IgD-negative memory B cell (primary cell): Measurements from ENCODE around the gene PFAS. TPM values are rescaled to one million over a fixed set of nuclear protein-coding genes. Genes with fewer than 3 reads are reported as not detected.
A peak's percentile ranks its signal among the peaks of the same experiment; 100 is the strongest.

ENCODE experiments used
- H3K27ac Mint-ChIP-seq, 3 donors: one replicate each; pipeline ENCODE4 v1.8.0; 2020 to 2022; ENCODE audit warnings: mild to moderate bottlenecking in 3 of 3, mixed read lengths in 3 of 3, moderate library complexity in 1 of 3
- H3K27me3 Mint-ChIP-seq: one replicate; pipeline ENCODE4 v1.8.0; 2021; ENCODE audit warnings: mixed read lengths
- H3K36me3 Mint-ChIP-seq: one replicate; pipeline ENCODE4 v1.8.0; 2020; ENCODE audit warnings: mild to moderate bottlenecking, mixed read lengths
- H3K4me1 Mint-ChIP-seq, 3 donors: one replicate each; pipeline ENCODE4 v1.8.0; 2020 to 2022; ENCODE audit warnings: mixed read lengths in 3 of 3, mild to moderate bottlenecking in 1 of 3
- H3K4me3 Mint-ChIP-seq, 4 donors: one replicate each; pipeline ENCODE4 v1.8.0; 2020 to 2022; ENCODE audit warnings: mild to moderate bottlenecking in 4 of 4, mixed read lengths in 4 of 4, moderate library complexity in 3 of 4
- H3K9me3 Mint-ChIP-seq, 3 donors: one replicate each; pipeline ENCODE4 v1.8.0; 2020 to 2021; ENCODE audit warnings: mixed read lengths in 3 of 3, mild to moderate bottlenecking in 1 of 3
- polyA plus RNA-seq: library from polyadenylated mRNA; unstranded; fragments of 300-500 nt; fragmentation: Illumina TruSeq; gene quantifications from one replicate; pipeline ENCODE4 v1.2.3, GENCODE V29; 2021

Gene PFAS
- polyA plus RNA-seq, 1 donor from 2014 or later: 15.5 TPM

- Mint-ChIP-seq H3K27ac (no peak overlapping the region), H3K27me3 (no peaks in the 10 kb centered on the region), H3K9me3 (peaks cover 0 to 1% (median 0%) of the 10 kb centered on the region in 3 donors), H3K4me3 (no peak overlapping the region), H3K36me3 (peaks cover 4% of the 10 kb centered on the region), H3K4me1 (no peaks in the 10 kb centered on the region)
These were observed 24.9 kb downstream of the PFAS start for GRCh38 chr17:8273884-8274444.

GRCh38 chr17:8274816-8275215, 25.7 kb downstream of the PFAS start:
- no peak overlapping the region for H3K27ac Mint-ChIP-seq

GRCh38 chr17:8275421-8276290, 26.6 kb downstream of the PFAS start:
- H3K4me1 Mint-ChIP-seq: no peaks in the 10 kb centered on the region
- no peak overlapping the region for H3K4me3 Mint-ChIP-seq
- no peaks in the 10 kb centered on the region for H3K27me3 Mint-ChIP-seq
- H3K9me3 Mint-ChIP-seq: peaks cover 0 to 1% (median 0%) of the 10 kb centered on the region in 3 donors
- peaks cover 4% of the 10 kb centered on the region for H3K36me3 Mint-ChIP-seq
- no peak overlapping the region for H3K27ac Mint-ChIP-seq

More at GRCh38 chr17:8274816-8275215, 25.7 kb downstream of the PFAS start:
- H3K4me3 Mint-ChIP-seq: no peak overlapping the region
- H3K9me3 Mint-ChIP-seq: peaks cover 0 to 1% (median 0%) of the 10 kb centered on the region in 3 donors
- no peaks in the 10 kb centered on the region for H3K4me1 Mint-ChIP-seq
- no peaks in the 10 kb centered on the region for H3K27me3 Mint-ChIP-seq
- H3K36me3 Mint-ChIP-seq: peaks cover 4% of the 10 kb centered on the region

GRCh38 chr17:8277317-8277716, 28.2 kb downstream of the PFAS start:
- peaks cover 2% of the 10 kb centered on the region for H3K36me3 Mint-ChIP-seq
- peak overlapping the region in 1 of 4 donors; percentile 1 for H3K4me3 Mint-ChIP-seq
- H3K27me3 Mint-ChIP-seq: no peaks in the 10 kb centered on the region
- peaks cover 0 to 1% (median 0%) of the 10 kb centered on the region in 3 donors for H3K9me3 Mint-ChIP-seq
- no peaks in the 10 kb centered on the region for H3K4me1 Mint-ChIP-seq
- H3K27ac Mint-ChIP-seq: no peak overlapping the region

GRCh38 chr17:8282345-8282744, 33.3 kb downstream of the PFAS start:
- no peak overlapping the region for H3K4me3 Mint-ChIP-seq
- H3K27me3 Mint-ChIP-seq: no peaks in the 10 kb centered on the region
- H3K36me3 Mint-ChIP-seq: peaks cover 2% of the 10 kb centered on the region
- no peak overlapping the region for H3K27ac Mint-ChIP-seq
- H3K9me3 Mint-ChIP-seq: no peaks in the 10 kb centered on the region
- peaks cover 0 to 7% (median 3%) of the 10 kb centered on the region in 3 donors for H3K4me1 Mint-ChIP-seq

GRCh38 chr17:8283356-8283755, 34.3 kb downstream of the PFAS start:
- Mint-ChIP-seq H3K4me3 (no peak overlapping the region), H3K4me1 (peaks cover 0 to 11% (median 9%) of the 10 kb centered on the region in 3 donors), H3K9me3 (no peaks in the 10 kb centered on the region), H3K27ac (no peak overlapping the region), H3K36me3 (peaks cover 2% of the 10 kb centered on the region), H3K27me3 (no peaks in the 10 kb centered on the region)

- Mint-ChIP-seq H3K36me3 (peaks cover 2% of the 10 kb centered on the region), H3K27ac (no peak overlapping the region), H3K4me1 (peaks cover 0 to 11% (median 9%) of the 10 kb centered on the region in 3 donors), H3K27me3 (no peaks in the 10 kb centered on the region), H3K4me3 (no peak overlapping the region), H3K9me3 (no peaks in the 10 kb centered on the region)
These were observed 35.0 kb downstream of the PFAS start for GRCh38 chr17:8284126-8284525.

GRCh38 chr17:8285270-8286181, 36.4 kb downstream of the PFAS start:
- Mint-ChIP-seq H3K36me3 (peaks cover 2% of the 10 kb centered on the region), H3K9me3 (no peaks in the 10 kb centered on the region), H3K27me3 (no peaks in the 10 kb centered on the region), H3K27ac (peak overlapping the region in 2 of 3 donors; percentile 3 to 78), H3K4me1 (peaks cover 0 to 20% (median 15%) of the 10 kb centered on the region in 3 donors), H3K4me3 (peak overlapping the region in 3 of 4 donors; percentile 18 to 96 (median 87))

- Mint-ChIP-seq H3K4me1 (peaks cover 6 to 26% (median 23%) of the 10 kb centered on the region in 3 donors), H3K27ac (peak overlapping the region; percentile 53 to 95 (median 91)), H3K4me3 (peak overlapping the region; percentile 96 to 97 (median 96)), H3K27me3 (no peaks in the 10 kb centered on the region), H3K36me3 (peaks cover 2% of the 10 kb centered on the region), H3K9me3 (no peaks in the 10 kb centered on the region)
These were observed 38.7 kb downstream of the PFAS start for GRCh38 chr17:8287651-8288335.

- H3K9me3 Mint-ChIP-seq: no peaks in the 10 kb centered on the region
- peak within 1 kb of the TSS; percentile 91 to 99 (median 95) for H3K27ac Mint-ChIP-seq
- H3K4me1 Mint-ChIP-seq: peaks cover 13 to 31% (median 28%) of the 10 kb centered on the region in 3 donors
- H3K27me3 Mint-ChIP-seq: no peaks in the 10 kb centered on the region
- H3K36me3 Mint-ChIP-seq: no peaks in the 10 kb centered on the region
- H3K4me3 Mint-ChIP-seq: peak within 1 kb of the TSS; percentile 96 to 97 (median 96)
These were observed 39.4 kb downstream of the PFAS start, which contains the start of gene RANGRF for GRCh38 chr17:8288336-8289102. Gene RANGRF, plus strand, starts transcription at chr17:8288670. Its CDS starts 119 bp downstream, at chr17:8288789.

- peaks cover 13 to 31% (median 28%) of the 10 kb centered on the region in 3 donors for H3K4me1 Mint-ChIP-seq
- H3K4me3 Mint-ChIP-seq: peak overlapping the region; percentile 96 to 97 (median 96)
- H3K27ac Mint-ChIP-seq: peak overlapping the region in 2 of 3 donors; percentile 91 to 99
- no peaks in the 10 kb centered on the region for H3K36me3 Mint-ChIP-seq
- H3K27me3 Mint-ChIP-seq: no peaks in the 10 kb centered on the region
- no peaks in the 10 kb centered on the region for H3K9me3 Mint-ChIP-seq
These were observed 40.0 kb downstream of the PFAS start for GRCh38 chr17:8289103-8289397.

- H3K27ac Mint-ChIP-seq: peak overlapping the region in 1 of 3 donors; percentile 42
- no peaks in the 10 kb centered on the region for H3K36me3 Mint-ChIP-seq
- H3K4me1 Mint-ChIP-seq: peaks cover 18 to 37% (median 33%) of the 10 kb centered on the region in 3 donors
- no peaks in the 10 kb centered on the region for H3K27me3 Mint-ChIP-seq
- H3K4me3 Mint-ChIP-seq: peak overlapping the region; percentile 96 to 97 (median 96)
- no peaks in the 10 kb centered on the region for H3K9me3 Mint-ChIP-seq
These were observed 41.0 kb downstream of the PFAS start for GRCh38 chr17:8290043-8290442.

GRCh38 chr17:8292639-8293395, 43.7 kb downstream of the PFAS start:
- peak overlapping the region in 2 of 4 donors; percentile 2 to 96 for H3K4me3 Mint-ChIP-seq
- no peaks in the 10 kb centered on the region for H3K36me3 Mint-ChIP-seq
- peaks cover 25 to 36% (median 29%) of the 10 kb centered on the region in 3 donors for H3K4me1 Mint-ChIP-seq
- no peaks in the 10 kb centered on the region for H3K27me3 Mint-ChIP-seq
- no peaks in the 10 kb centered on the region for H3K9me3 Mint-ChIP-seq
- peak overlapping the region in 1 of 3 donors; percentile 84 for H3K27ac Mint-ChIP-seq
